LHCN-M2 (cell line): ENCODE results near the gene S1PR4. TPM values are rescaled to one million over a fixed set of nuclear protein-coding genes. Genes with fewer than 3 reads are reported as not detected.
A peak's percentile ranks its signal among the peaks of the same experiment; 100 is the strongest.
"Not testable (repeated sequence)": the region's sequence is repeated elsewhere in the genome, so short reads cannot be mapped to it uniquely, and the experiment has no call there.

ENCODE experiments used
- DNase-seq: peaks from one replicate; pipeline ENCODE4 v3.0.0-alpha.2; 2012; ENCODE audit warnings: low read depth
- total RNA-seq: library from RNA; depleted of rRNA; stranded (reverse); fragments of >200 nt; gene quantifications from 2 replicates; pipeline ENCODE4 v1.2.3, GENCODE V29; 2014

S1PR4 gene
- total RNA-seq, 1 experiment from 2014 or later, result not detected

- no peak for DNase-seq
These were observed 14.9 kb downstream of the S1PR4 start for GRCh38 chr19:3193256-3194105.

DNA sequence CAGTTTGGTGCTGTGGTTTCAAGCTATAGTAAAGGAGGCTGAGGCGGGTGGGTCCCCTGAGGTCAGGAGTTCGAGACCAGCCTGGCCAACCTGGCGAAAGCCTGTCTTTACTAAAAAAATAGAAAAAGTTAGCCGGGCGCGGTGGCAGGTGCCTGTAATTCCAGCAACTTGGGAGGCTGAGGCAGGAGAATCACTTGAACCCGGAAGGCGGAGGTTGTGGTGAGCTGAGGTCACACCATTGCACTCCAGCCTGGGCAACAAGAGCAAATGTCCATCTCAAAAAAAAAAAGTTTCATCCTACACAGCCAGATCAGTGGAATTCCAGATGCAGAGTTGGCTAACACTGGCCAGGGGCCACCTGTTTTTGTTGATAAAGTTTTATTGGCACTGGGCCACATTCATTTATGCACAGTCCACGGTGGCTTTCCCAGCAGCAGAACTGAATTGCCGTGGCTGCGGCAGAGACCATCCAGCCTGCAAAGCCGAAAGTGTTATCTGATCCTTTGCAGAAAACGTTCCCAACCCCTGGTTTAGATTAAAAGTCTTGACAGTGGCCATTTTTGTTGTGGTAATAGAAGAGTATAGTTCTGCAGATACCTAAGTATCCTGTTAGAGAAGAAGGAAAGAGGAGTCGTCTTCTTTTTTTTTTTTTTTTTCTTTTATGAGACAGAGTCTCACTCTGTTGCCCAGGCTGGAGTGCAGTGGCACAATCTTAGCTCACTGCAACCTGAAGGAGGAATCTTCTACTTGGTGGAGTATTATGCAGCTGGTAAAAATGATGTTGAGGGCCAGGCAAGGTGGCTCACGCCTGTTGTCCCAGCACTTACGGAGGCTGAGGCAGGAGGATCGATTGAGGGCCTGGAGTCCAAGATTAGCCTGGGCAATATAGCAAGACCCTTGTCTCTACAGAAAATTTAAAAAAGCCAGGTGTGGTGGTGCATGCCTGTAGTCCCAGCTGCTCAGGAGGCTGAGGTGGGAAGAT is 15.8 kb downstream of the S1PR4 start:
- DNase-seq, result no peak

- no peak for DNase-seq
These were observed 17.7 kb downstream of the S1PR4 start for GRCh38 chr19:3196064-3196932.

DNA sequence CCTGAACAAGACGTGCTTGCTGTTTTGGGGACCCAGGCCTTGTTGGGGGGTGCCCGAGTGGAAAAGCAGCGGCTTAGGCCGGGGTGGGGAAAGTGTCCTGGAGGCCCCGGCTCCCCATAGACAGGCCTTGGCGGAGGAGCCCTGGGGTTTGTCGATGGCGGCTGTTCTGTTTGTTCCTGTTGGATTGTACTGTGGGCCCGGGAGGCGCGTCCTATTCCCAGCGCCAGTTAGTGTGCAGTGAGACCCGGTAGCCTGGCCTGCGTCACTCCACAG is 18.3 kb downstream of the S1PR4 start:
- DNase-seq, result no peak

DNA sequence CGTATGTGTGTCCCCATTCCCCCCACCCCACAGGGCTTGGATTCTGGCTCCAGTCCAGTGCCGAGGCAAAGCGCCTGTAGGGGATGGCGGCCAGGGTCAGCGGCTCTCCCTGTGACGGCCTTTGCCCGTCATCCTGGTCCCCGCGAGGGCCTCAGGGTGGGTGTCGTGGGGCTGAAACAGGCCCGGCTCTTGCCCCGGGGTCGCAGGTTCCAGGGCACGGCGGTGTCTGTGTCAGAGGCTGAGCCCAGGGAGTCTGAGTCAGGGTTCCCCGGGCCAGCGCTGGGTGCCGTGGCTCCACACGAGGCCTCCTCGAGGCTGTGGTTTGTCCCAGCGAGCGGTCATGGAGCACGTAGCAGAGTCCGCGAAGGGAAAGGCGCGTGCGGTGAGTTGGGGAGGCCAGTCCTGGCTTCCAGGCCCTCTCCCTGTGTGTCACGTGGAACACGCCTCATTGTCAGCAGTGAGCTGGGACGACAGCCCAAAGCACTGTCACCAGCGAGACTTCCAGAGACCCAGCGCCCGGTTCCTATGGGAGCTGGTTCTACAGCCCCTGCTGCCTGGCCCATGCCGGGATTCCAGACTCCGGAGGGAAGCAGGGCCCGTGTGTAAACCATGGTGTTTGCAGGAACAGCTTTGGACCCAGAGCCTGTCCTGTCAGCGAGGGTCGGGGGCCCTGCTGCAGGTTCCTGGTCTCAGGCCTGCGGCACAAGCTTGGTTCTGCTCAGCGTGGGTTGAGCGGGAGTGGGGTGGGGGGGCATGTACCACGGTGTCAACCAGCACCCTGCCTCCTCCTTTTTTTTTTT is 20.5 kb downstream of the S1PR4 start:
- no peak for DNase-seq

- DNase-seq, result no peak
These were observed 22.6 kb downstream of the S1PR4 start for GRCh38 chr19:3201072-3201700.

DNA sequence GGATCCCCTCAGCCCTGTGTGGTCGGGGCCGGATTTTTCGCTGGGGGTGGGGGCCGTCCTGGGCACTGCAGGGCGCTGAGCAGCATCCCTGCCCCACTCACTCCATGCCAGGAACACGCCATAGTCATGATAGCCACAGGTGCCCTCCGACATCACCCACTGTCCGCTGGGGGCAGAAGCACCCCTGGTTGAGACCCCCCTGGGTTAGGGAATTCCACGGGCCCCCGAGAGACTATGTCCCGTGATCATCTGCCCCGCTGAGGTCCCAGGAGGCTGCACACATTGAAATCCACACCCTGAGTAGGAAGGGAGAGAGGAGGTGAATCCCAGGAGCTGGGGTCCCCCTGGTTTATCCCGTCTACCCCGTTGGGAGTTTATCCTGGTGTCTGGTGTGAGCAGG is 23.3 kb downstream of the S1PR4 start:
- DNase-seq, result no peak

DNA sequence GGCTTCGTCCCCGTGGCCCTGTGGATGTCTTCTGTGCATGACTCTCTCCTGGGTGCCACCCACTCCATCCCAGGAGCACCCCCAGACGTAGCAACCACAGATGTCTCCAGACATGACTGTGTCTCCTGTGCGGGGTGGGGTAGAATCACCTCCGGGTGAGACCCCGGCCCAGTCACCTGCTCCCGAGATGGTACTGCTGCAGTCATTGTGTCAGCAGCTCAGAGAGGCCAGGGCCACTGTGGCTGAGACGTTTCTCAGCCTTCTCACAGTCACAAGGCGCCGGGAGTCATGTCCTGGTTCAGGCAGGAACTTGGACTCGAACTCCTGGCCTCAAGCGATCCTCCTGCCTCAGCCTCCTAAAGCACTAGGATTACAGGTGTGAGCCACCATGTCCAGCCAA is 23.8 kb downstream of the S1PR4 start:
- DNase-seq, result no peak

DNA sequence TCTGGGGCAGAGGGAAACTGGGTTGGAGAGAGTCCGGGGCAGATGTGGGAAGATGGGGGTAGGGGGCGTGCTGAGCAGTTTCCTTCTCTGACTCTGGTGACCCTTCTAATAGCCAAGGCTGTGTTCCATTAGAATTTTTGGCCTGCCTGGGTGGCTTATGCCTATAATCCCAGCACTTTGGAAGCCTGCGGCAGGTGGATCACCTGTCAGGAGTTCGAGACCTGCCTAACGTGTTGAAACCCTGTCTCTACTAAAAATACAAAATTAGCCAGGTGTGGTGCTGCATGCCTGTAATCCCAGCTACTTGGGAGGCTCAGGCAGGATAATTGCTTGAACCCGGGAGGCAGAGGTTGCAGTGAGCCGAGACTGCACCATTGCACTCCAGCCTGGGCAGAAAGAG is 24.3 kb downstream of the S1PR4 start:
- not testable (repeated sequence) for DNase-seq

DNA sequence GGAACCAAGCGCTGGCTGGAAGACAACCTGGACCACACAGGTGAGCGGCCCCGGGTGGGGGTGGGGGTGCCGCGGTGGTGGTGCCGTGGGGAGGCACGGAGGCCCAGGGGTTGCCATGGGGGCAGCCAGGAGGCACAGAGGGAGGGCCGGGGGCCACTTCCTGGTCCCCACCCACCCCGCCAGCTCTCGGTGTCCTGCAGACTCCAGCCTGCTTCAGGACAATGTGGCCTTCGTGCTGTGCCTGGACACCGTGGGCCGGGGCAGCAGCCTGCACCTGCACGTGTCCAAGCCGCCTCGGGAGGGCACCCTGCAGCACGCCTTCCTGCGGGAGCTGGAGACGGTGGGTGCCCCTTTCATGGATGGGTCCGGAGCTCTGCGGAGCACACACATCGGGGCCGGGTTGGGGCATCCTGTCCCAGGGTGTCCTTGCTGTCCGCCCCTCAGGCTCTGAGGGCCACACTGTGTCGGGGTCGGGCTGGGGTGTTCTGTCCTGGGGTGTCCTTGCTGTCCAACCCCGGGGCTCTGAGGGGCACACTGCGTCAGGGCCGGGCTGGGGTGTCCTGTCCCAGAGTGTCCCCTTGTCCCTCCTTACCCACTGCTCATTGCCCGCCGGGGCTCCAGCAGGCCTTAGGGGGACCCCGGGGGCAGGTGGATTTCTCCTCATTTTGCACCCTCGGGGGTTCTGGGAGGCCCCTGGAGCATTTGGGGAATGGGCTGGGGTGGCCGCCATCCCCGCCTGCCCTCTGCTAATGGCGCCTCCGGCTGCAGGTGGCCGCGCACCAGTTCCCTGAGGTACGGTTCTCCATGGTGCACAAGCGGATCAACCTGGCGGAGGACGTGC is 25.5 kb downstream of the S1PR4 start:
- no peak for DNase-seq

GRCh38 chr19:3204646-3205275 is 26.2 kb downstream of the S1PR4 start:
- DNase-seq, result no peak

DNA sequence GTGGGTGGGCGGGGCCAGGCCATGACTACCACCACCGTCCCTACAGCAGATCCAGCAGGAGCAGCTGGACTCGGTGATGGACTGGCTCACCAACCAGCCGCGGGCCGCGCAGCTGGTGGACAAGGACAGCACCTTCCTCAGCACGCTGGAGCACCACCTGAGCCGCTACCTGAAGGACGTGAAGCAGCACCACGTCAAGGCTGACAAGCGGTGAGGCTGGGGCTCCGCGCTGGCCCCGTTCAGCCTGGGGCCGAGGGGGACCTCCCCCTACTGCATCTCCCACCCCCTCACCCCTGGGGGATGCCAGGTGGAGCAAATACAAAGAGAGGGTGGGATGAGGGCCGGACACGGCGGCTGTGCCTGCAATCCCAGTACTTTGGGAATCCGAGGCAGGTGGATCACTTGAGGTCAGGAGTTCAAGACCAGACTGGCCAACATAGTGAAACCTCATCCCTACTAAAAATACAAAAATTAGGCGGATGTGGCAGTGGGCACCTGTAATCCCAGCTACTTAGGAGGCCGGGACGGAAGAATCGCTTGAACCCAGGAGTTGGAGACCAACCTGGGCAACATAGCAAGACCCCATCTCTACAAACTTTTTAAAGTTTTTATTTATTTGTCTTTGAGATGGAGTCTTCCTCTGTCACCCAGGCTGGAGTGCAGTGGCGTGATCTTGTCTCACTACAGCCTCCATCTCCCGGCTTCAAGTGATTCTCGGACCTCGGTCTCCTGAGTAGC is 27.8 kb downstream of the S1PR4 start:
- DNase-seq, result no peak

DNA sequence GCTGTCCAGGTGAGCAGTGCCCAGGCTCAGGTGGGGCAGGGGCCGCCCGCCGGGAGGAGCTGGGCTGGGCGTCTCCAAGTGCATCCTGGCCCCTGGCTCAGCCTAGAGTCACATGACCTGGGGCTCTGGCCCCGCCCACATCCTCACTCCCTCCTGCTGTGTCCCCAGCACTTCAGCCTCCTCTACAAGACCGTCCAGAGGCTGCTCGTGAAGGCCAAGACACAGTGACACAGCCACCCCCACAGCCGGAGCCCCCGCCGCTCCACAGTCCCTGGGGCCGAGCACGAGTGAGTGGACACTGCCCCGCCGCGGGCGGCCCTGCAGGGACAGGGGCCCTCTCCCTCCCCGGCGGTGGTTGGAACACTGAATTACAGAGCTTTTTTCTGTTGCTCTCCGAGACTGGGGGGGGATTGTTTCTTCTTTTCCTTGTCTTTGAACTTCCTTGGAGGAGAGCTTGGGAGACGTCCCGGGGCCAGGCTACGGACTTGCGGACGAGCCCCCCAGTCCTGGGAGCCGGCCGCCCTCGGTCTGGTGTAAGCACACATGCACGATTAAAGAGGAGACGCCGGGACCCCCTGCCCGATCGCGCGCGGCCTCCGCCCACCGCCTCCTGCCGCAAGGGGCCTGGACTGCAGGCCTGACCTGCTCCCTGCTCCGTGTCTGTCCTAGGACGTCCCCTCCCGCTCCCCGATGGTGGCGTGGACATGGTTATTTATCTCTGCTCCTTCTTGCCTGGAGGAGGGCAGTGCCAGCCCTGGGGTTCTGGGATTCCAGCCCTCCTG is 29.1 kb downstream of the S1PR4 start:
- DNase-seq, result no peak

GRCh38 chr19:3208317-3209207 is 30.0 kb downstream of the S1PR4 start:
- no peak for DNase-seq

GRCh38 chr19:3210347-3211017 is 31.9 kb downstream of the S1PR4 start:
- DNase-seq, result peak; percentile 21

DNA sequence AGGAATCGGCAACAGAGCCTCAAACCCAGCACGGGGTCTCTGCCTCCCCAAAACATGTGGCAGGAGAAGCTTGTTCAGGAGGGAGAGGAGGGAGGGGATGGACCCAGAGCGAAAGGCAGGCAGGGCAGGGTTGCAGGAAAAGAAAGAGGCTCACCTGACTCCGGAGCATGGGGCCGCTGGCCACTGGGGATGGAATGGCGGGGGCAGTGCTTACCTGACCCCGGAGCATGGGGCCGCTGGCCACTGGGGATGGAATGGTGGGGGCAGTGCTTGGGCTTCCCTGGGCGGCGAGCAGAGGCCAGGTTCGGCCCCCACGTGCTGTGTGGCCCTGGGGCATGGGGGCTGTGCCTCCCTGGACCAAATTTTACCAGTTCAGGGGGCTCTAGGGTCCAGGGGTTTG is 32.6 kb downstream of the S1PR4 start:
- DNase-seq, result no peak
